HEK293 (cell line): ENCODE results near the gene FLYWCH1.

Experiments
- ATF2 ChIP-seq: fragments of 450-650 bp; formaldehyde crosslinking; IDR thresholded peaks from 2 replicates; pipeline ENCODE4 v1.5.1; 2016; ENCODE audit warnings: missing biosample characterization, missing genetic modification characterization, low read depth
- CTCF ChIP-seq: fragments of 450-650 bp; formaldehyde crosslinking; IDR thresholded peaks from 2 replicates; pipeline ENCODE4 v1.5.1; 2016; ENCODE audit warnings: missing biosample characterization, missing genetic modification characterization
- KLF17 ChIP-seq: fragments of 450-650 bp; formaldehyde crosslinking; IDR thresholded peaks from 2 replicates; pipeline ENCODE4 v1.5.1; 2016; ENCODE audit warnings: missing biosample characterization, missing genetic modification characterization
- ZBTB17 ChIP-seq: fragments of 450-650 bp; formaldehyde crosslinking; IDR thresholded peaks from 2 replicates; pipeline ENCODE4 v1.5.1; 2016; ENCODE audit warnings: missing biosample characterization, missing genetic modification characterization
- ZBTB21 ChIP-seq: fragments of 450-650 bp; formaldehyde crosslinking; IDR thresholded peaks from 2 replicates; pipeline ENCODE4 v1.5.1; 2017; ENCODE audit warnings: missing biosample characterization, missing genetic modification characterization
- ZSCAN18 ChIP-seq: fragments of 450-650 bp; formaldehyde crosslinking; IDR thresholded peaks from 2 replicates; pipeline ENCODE4 v1.5.1; 2016; ENCODE audit warnings: missing biosample characterization, missing genetic modification characterization

GRCh38 chr16:2976201-2976600 is 64.5 kb downstream of the FLYWCH1 start:
- no peak for TF ChIP-seq ATF2 (tag by site-specific recombination)
- TF ChIP-seq CTCF (tag by site-specific recombination), result no peak
- TF ChIP-seq ZBTB21, result no peak
- no peak for TF ChIP-seq ZSCAN18
- TF ChIP-seq KLF17, result no peak
- TF ChIP-seq ZBTB17 (tag by site-specific recombination), result no peak
